HG02763 (cell line): Measurements from ENCODE around the gene SLC38A1.
"Not testable (repeated sequence)": the region's sequence is repeated elsewhere in the genome, so short reads cannot be mapped to it uniquely, and the experiment has no call there.

Experiments
- ATAC-seq: cut with Tn5 transposase; IDR thresholded peaks from one replicate; pipeline ENCODE4 v1.9.1; 2021; ENCODE audit warnings: mild to moderate bottlenecking, moderate library complexity; ENCODE audit not compliant: unreplicated experiment

SLC38A1 gene

GRCh38 chr12:46268583-46269428, at the start of gene SLC38A1:
Gene SLC38A1, minus strand, starts transcription at chr12:46269043. Its CDS starts 29,243 bp downstream, at chr12:46239800.
- ATAC-seq, result peak; percentile 58

- ATAC-seq, result no peak
Observed at GRCh38 chr12:46318037-46318436, 49.2 kb upstream of the SLC38A1 start.

- no peak for ATAC-seq
Observed at GRCh38 chr12:46304070-46304469, 35.2 kb upstream of the SLC38A1 start.

GRCh38 chr12:46303039-46303666, 34.3 kb upstream of the SLC38A1 start:
- peak; percentile 48 for ATAC-seq

- ATAC-seq, result no peak
Observed at GRCh38 chr12:46300910-46301309, 32.1 kb upstream of the SLC38A1 start.

GRCh38 chr12:46299851-46300250, 31.0 kb upstream of the SLC38A1 start:
- ATAC-seq, result no peak

GRCh38 chr12:46298261-46298660, 29.4 kb upstream of the SLC38A1 start:
- no peak for ATAC-seq

GRCh38 chr12:46296822-46297221, 28.0 kb upstream of the SLC38A1 start:
- no peak for ATAC-seq

GRCh38 chr12:46292754-46293402, 24.0 kb upstream of the SLC38A1 start:
- no peak for ATAC-seq

- ATAC-seq, result not testable (repeated sequence)
Observed at GRCh38 chr12:46291953-46292352, 23.1 kb upstream of the SLC38A1 start.

- not testable (repeated sequence) for ATAC-seq
Observed at GRCh38 chr12:46285177-46285576, 16.3 kb upstream of the SLC38A1 start.

- no peak for ATAC-seq
Observed at GRCh38 chr12:46282829-46283228, 14.0 kb upstream of the SLC38A1 start.

GRCh38 chr12:46276756-46277155, 7.9 kb upstream of the SLC38A1 start:
- ATAC-seq, result no peak

- ATAC-seq, result no peak
Observed at GRCh38 chr12:46271863-46272262, 3.0 kb upstream of the SLC38A1 start.

GRCh38 chr12:46269429-46270241, 792 bp upstream of the SLC38A1 start:
- peak; percentile 10 for ATAC-seq

GRCh38 chr12:46267825-46268582, 839 bp downstream of the SLC38A1 start:
- ATAC-seq, result no peak

- ATAC-seq, result no peak
Observed at GRCh38 chr12:46267575-46267824, 1.3 kb downstream of the SLC38A1 start.

- no peak for ATAC-seq
Observed at GRCh38 chr12:46266869-46267574, 1.8 kb downstream of the SLC38A1 start.

GRCh38 chr12:46266382-46266791, 2.5 kb downstream of the SLC38A1 start:
- ATAC-seq, result no peak

- no peak for ATAC-seq
Observed at GRCh38 chr12:46265734-46266133, 3.1 kb downstream of the SLC38A1 start.
